SK-MEL-5 (cell line): ENCODE measurements around the gene FAM3A. TPM values are rescaled to one million over a fixed set of nuclear protein-coding genes. Genes with fewer than 3 reads are reported as not detected.

Source experiments
- DNase-seq: peaks from one replicate; pipeline ENCODE4 v3.0.0-alpha.2; 2016; ENCODE audit warnings: low read depth, low spot score
- in situ Hi-C: cut with HindIII; loops from 2 replicates; pipeline ENCODE4 v1.10.0; 2016; ENCODE audit warnings: low sequenced_read_pairs, high pct_unique_total_duplicates, low pct_unique_long_range_greater_than_20kb
- total RNA-seq: library from RNA; depleted of rRNA; stranded (reverse); fragments of >200 nt; shearing (Covaris generic); gene quantifications from 2 replicates; pipeline ENCODE4 v1.2.3, GENCODE V29; 2014

The FAM3A gene
- total RNA-seq, 1 experiment from 2014 or later, result 25.6 TPM

GRCh38 chrX:154471839-154472684, 44.0 kb downstream of the FAM3A start:
- in situ Hi-C loops, result no loop called here
- DNase-seq, result no peak

- DNase-seq, result no peak
- in situ Hi-C loops, result no loop called here
These were observed 45.0 kb downstream of the FAM3A start for GRCh38 chrX:154470914-154471568.

GRCh38 chrX:154470434-154470833, 45.6 kb downstream of the FAM3A start:
- DNase-seq, result no peak
- in situ Hi-C loops, result no loop called here

- in situ Hi-C loops, result no loop called here
- DNase-seq, result no peak
These were observed 46.2 kb downstream of the FAM3A start for GRCh38 chrX:154469880-154470279.

GRCh38 chrX:154469114-154469513, 46.9 kb downstream of the FAM3A start:
- no peak for DNase-seq
- in situ Hi-C loops, result no loop called here

GRCh38 chrX:154468217-154468616, 47.8 kb downstream of the FAM3A start:
- DNase-seq, result no peak
- in situ Hi-C loops, result no loop called here

- in situ Hi-C loops, result no loop called here
- no peak for DNase-seq
These were observed 48.5 kb downstream of the FAM3A start for GRCh38 chrX:154467556-154467955.

- in situ Hi-C loops, result no loop called here
- DNase-seq, result no peak
These were observed 49.1 kb downstream of the FAM3A start for GRCh38 chrX:154466907-154467306.

GRCh38 chrX:154466036-154466435, 50.0 kb downstream of the FAM3A start:
- DNase-seq, result no peak
- in situ Hi-C loops, result no loop called here

- in situ Hi-C loops, result no loop called here
- no peak for DNase-seq
These were observed 50.4 kb downstream of the FAM3A start for GRCh38 chrX:154465601-154466000.

GRCh38 chrX:154464806-154465365, 51.1 kb downstream of the FAM3A start:
- no peak for DNase-seq
- in situ Hi-C loops, result no loop called here

- no peak for DNase-seq
- in situ Hi-C loops, result no loop called here
These were observed 52.3 kb downstream of the FAM3A start for GRCh38 chrX:154463611-154464220.

GRCh38 chrX:154462396-154462795, 53.6 kb downstream of the FAM3A start:
- in situ Hi-C loops, result no loop called here
- no peak for DNase-seq

GRCh38 chrX:154460326-154460725, 55.7 kb downstream of the FAM3A start:
- in situ Hi-C loops, result no loop called here
- DNase-seq, result no peak

GRCh38 chrX:154459832-154460231, 56.2 kb downstream of the FAM3A start:
- in situ Hi-C loops, result no loop called here
- DNase-seq, result no peak

- no peak for DNase-seq
- in situ Hi-C loops, result no loop called here
These were observed 56.9 kb downstream of the FAM3A start for GRCh38 chrX:154458954-154459778.

GRCh38 chrX:154458116-154458953, 57.7 kb downstream of the FAM3A start, which contains the start of gene PLXNA3:
PLXNA3 (plus strand) TSS chrX:154458281; CDS start chrX:154460184, 1,903 bp downstream.
- in situ Hi-C loops, result no loop called here
- no peak for DNase-seq
